CD4-positive, alpha-beta T cell treated with Interleukin-21 for 1 hour (primary cell): Measurements from ENCODE around the gene TSPAN4.

Source experiments
- DNase-seq: peaks from one replicate; pipeline ENCODE4 v3.0.0-alpha.2; 2020

Gene TSPAN4

DNA sequence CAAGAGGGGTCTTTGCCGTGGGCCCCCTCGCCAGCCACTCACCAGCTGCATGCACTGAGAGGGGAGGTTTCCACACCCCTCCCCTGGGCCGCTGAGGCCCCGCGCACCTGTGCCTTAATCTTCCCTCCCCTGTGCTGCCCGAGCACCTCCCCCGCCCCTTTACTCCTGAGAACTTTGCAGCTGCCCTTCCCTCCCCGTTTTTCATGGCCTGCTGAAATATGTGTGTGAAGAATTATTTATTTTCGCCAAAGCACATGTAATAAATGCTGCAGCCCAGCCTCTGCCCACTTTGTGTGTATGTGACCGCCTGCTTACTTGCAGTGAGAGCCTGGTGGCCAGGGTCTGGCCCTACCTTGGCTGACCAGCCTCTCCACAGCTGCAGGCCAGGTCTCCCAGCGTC lies 17.7 kb upstream of the TSPAN4 start:
- DNase-seq: no peak

DNA sequence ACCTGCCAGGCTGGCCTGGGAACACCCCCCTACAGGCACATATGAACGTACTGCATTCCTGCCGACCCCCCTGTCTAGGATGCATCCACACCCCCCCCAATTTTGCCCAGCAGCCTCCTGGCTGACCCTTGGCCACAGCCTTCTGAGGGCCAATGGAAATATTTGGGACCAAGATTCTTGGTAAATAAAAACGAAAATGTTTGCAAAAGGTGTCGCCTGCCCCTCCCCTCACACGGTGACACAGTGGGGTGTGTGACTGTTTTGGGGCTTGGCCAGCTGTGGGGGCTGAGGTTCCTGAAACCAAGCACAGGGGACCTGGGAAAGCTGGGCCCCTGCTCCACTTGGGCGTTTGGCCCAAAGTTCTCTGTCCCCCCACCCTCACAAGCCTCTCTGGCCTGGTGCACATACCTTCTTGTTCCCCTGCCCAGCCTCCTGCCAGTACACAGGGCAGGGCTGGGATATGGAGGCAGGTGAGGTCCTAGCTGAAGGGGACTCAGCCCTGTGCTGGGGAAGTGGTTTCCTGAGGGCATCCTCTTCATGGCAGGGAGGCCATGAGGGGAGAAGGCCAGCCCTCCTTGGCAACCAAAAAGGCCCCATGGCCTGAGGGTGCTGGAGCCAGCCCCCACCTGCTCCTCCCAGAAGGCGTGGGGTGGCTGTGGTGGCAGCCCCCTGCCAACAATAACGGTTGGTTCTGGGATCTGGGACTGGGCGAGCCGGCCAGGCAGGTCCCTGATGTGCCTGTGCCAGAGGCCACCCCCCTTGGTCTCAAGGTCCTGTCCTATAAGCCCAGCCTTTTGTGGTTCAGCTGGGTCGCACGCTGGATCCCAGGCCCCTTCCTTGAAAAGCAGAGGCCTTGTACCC lies 17.1 kb upstream of the TSPAN4 start:
- DNase-seq: no peak

- DNase-seq: no peak
Measured at GRCh38 chr11:826227-826621, 16.4 kb upstream of the TSPAN4 start.

DNA sequence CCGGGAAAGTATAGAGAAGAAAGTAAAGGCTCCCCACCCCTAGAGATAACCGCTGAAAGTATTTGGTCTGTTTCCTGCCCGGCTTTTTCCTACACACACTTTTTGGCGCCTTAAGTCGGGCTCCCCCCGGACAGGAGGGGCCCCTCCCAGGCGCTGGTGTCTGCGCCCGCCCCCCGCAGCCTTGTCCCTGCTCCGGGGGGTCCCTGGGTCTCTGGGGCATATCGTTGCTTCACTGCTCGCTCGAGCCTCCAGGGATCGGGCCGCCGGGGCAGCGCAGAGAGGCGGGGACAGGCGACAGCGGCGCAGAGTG lies 15.9 kb upstream of the TSPAN4 start:
- no peak for DNase-seq

DNA sequence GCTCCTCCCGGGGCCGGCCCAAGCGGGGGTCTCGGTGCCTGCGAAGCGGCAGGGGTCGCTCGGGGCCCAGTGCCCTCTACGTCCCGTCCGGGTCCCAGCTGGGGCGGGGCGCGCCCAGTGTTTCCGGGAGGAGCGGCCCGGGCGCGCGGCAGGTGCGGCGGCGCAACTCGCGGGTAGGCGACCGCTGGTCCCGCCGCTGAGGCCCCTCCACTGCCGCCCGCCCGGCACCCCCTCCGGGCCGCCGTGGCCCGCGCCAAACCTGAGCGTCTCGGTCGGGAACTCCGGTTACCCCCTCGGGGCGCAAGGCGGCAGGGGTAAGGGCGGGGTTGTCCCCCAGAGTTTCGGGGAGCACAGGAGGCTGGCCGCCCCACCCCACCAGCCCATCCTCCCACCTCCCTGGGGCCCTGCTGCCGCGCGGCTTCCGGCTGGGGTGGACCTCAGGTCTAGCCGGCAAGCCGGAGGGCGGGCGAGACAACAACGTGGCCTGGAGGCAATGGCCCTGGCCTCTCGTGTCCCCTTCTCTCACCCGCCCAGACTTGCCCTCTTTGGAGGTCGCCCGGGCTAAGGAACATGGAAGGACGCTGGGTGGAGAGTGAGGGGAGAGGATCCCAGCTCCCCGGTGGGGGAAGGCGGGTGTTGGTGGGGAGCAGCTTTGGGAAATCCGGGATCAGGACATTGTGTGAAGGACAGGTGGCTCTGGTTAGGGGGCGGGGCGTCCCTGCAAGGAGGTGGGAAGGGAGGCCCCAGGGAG lies 15.3 kb upstream of the TSPAN4 start:
- no peak for DNase-seq

DNA sequence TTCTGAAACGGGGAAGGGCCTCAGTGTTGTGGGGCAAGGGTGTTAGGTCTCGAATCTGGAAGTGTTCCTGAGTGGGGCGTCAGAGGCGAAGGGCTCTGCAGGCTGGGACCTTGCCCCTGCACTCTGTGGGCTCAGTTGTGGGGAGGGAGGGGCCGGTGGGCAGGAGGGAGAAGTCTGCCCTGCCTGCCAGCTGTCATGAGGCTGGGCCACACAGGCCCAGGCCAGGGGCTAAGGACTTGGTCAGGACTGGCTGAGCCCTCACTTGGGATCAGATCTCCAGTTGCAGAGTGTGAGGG lies 14.8 kb upstream of the TSPAN4 start, which contains the start of gene CRACR2B:
Gene CRACR2B (plus strand): TSS at position 23 of the 296 bp plus-strand sequence. CDS start 689 bp downstream, outside the sequence.
- DNase-seq: no peak

DNA sequence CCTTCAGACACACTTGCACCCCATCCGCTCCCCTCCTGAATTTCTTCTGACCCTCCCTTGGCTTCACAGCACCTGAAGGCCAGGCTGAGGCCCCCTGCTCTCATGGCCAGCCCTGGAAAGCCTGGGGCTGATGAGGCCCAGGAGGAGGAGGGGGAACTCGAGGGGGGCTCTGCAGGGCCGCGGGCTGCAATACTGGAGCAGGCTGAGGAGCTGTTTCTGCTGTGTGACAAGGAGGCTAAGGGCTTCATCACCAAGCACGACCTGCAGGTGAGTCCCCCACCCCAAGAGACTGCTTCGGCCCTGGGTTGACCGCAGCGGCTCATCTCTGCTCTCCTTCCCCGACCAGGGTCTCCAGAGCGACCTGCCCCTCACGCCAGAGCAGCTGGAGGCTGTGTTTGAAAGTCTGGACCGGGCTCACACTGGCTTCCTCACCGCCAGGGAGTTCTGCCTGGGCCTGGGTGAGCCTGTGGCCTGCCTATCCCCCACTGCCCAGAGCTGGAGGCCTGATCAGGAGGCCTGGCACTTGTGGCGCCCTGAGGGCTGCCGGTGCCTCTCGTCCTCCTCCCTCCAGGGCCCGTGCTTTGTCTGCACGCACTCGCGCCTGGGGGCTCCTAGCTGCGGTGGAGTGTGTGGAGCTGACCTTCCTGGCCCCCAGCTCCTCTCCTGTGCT lies 14.0 kb upstream of the TSPAN4 start:
- no peak for DNase-seq

GRCh38 chr11:829176-829846 lies 13.3 kb upstream of the TSPAN4 start:
- DNase-seq: no peak

GRCh38 chr11:829847-830294 lies 12.8 kb upstream of the TSPAN4 start:
- no peak for DNase-seq

GRCh38 chr11:830295-831117 lies 12.1 kb upstream of the TSPAN4 start:
- DNase-seq: peak; percentile 71

DNA sequence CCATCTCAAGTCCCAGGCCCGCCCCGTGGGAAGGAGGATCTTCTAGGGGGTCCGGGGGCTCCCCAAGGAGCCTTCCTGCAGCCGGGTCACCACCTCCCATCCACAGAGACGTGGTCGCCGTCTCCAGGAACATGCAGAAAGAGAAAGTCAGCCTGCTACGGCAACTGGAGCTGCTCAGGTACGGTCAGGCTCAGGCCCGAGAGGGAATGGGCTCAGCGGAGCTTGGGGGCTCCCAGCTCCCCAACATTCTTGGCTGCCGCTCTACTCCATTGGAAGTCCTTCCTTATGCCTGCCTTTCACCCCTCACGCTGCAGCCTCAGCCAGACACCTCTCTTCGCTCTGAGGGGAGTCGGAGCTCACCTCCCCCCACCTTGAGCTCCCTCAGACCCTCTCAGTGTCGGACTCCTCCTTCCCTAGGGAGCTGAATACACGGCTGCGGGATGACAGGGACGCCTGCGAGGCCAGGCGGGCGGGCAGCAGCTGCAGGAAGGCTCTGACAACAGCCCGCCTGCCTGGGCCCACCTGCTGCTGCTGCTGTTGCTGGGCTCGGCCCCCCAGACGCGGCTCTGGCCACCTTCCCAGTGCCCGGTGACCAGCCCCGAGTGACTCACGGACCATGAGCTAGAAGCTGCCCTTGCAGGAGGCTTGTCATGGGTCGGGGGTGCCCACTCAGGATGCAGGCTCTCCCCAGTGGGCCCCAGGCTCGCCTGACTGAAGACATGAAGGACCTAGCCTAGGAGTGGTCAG lies 11.4 kb upstream of the TSPAN4 start:
- no peak for DNase-seq

DNA sequence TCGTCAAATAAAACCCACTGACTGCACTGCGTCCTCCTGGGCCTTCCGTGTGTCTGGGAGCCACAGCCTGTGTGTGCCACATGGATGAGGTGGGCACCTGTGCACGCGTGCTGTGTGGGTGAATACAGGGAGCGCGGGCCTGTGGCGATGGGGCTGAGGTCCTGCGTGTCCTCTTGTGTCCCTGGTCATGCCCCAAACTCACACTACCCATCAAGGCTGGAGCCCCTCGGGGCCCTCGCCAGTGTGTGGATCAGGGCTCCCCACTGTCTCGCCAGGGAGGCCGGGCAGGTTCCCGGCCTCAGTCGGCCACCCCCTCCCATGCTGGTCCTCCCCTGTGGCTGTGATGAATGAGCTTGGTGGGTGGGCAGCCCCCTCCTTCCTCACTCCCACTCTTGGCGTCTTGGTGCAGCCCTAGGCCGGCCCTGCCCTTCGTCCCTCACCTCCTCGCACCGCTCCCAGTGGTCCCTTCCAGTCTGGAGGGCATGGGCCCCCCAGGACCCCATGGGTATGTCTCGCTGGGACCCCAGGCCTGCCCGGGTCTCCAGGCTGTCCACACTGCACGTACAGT lies 10.6 kb upstream of the TSPAN4 start:
- DNase-seq: no peak

DNA sequence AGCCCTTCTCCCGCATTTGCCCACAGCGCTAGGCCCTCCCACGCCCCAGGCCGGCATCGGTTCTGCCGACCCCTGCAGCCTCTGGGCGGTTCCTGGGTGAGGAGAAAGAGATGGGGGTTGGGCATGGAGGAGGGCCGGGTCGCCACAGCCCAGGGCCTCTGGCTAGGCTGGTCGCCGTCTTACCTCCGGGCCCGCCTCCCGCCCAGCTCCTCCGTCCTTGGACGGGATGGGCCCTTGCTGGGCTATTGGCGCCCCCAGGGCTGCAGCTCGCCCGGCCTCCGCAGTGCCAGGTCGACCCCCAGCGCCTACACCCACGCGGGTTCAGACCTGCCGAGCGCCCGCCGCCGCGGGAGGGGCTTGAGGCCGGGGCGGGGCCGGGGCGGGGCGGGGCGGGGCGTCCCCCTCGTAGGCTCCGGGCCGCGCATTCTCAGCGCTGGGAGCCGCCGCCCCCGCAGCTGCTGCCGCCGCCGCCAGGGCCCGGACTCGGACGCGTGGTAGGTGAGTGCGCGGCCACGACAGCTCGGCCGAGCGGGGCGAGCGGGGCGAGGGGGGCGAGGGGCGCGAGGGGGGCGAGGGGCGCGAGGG lies 10.0 kb upstream of the TSPAN4 start, which contains the start of gene CD151:
Gene CD151 (plus strand): TSS at position 424 of the 585 bp plus-strand sequence. CDS start 3,118 bp downstream, outside the sequence.
- DNase-seq: peak; percentile 55

DNA sequence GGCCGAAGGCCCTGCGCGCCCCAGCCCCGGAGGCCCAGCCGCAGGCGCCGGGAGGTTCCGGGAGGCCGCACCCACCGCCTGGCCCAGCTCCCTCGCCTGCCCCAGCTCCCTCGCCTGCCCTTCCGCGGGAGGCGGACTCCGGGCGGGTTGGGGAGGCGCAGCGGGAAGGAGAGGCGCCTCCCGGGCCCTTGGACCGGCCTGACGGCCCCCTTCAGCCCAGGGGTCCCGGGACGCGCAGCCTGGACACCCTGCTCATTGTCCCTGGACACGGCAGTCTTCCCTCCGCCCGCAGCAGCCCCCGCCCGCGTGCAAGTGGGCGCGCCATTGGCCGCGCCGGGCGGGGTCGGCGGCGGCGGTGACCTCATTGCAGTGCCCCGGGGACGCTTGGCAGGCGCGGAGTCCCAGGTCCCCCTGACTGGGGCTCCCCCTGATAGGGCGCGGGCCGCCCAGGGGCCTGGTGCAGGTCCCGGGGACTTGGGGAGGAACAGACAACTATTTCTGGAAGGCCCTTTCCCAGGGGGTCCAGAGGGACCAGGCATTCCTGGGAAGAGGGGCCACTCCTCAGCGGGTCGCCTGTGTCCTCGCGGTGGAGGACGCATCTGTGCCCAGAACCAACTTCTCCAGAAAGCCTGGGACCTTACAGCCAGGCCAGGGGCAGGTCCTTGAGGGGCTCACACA lies 9.4 kb upstream of the TSPAN4 start:
- DNase-seq: no peak

DNA sequence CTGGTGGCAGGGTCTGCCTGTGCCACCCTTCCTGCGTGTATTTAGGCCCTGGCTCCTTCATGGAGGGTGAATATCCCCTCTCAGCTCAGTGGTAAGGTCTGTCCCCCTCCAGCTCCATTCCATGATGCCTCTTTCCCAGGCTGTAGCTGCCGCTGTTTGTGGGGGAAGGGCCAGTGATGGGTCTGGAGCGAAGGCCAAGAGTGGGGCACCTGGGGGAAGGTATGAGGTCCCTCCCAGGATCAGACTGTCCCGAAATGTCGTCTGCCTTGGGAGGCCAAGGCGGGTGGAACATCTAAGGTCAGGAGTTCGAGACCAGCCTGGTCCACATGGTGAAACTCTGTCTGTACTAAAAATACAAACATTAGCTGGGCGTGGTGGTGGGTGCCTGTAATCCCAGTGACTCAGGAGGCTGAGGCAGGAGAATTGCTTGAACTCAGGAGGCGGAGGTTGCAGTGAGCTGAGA lies 8.8 kb upstream of the TSPAN4 start:
- no peak for DNase-seq

GRCh38 chr11:834371-835316 lies 8.0 kb upstream of the TSPAN4 start:
- no peak for DNase-seq

- no peak for DNase-seq
Measured at GRCh38 chr11:836274-836673, 6.4 kb upstream of the TSPAN4 start.

DNA sequence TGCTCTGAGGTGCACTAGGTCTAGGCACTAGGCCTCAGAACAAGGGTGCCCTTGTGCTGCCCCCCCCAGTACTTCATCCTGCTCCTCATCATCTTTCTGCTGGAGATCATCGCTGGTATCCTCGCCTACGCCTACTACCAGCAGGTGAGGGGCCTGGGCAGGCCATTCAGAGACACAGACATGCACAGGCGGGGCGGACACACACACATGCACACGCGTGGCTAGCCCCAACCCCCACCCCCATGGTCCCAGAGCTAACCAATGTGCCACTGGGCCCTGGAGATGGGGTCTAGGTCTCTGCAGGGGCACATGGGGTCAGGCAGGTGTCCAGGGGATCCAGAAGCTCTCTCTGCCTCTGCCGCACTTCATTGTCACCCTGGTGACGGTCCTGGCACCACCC lies 6.0 kb upstream of the TSPAN4 start:
- DNase-seq: no peak
